MCF 10A (cell line): ENCODE results near the gene GUCA1A. TPM values are rescaled to one million over a fixed set of nuclear protein-coding genes. Genes with fewer than 3 reads are reported as not detected.

Experiments
- BruUV-seq: library from RNA; stranded (reverse); fragments of 400-500 nt; replicated peaks from 2 replicates; lab custom pipeline; 2021; lab: Mats Ljungman, UMichigan
- CTCF ChIA-PET: fragments of 300-600 bp; sonication (Branson Sonifier 250); formaldehyde crosslinking; extraction: SDS; loops from one replicate; lab custom pipeline; 2021; ENCODE audit warnings: antibody characterized with exemption, inconsistent platforms; lab: Yijun Ruan, JAX
- POLR2A ChIA-PET: fragments of 300-600, 350-650 bp; sonication (Branson Sonifier 250); formaldehyde crosslinking; extraction: SDS; loops from one replicate; lab custom pipeline; 2020; ENCODE audit warnings: antibody characterized with exemption, inconsistent platforms; lab: Yijun Ruan, JAX
- DNase-seq: peaks from one replicate; pipeline ENCODE4 v3.0.0-alpha.2; 2018; ENCODE audit not compliant: unreplicated experiment
- H3K27ac Mint-ChIP-seq: one replicate; pipeline ENCODE4 v1.8.0; 2022; ENCODE audit warnings: mild to moderate bottlenecking, low read depth, mixed read lengths; ENCODE audit not compliant: unreplicated experiment
- H3K27me3 Mint-ChIP-seq: one replicate; pipeline ENCODE4 v1.8.0; 2022; ENCODE audit warnings: mixed read lengths; ENCODE audit not compliant: insufficient read depth, unreplicated experiment
- H3K36me3 Mint-ChIP-seq: one replicate; pipeline ENCODE4 v1.8.0; 2022; ENCODE audit warnings: mild to moderate bottlenecking, moderate library complexity, mixed read lengths; ENCODE audit not compliant: insufficient read depth, unreplicated experiment
- H3K4me1 Mint-ChIP-seq: one replicate; pipeline ENCODE4 v1.8.0; 2022; ENCODE audit warnings: mixed read lengths; ENCODE audit not compliant: insufficient read depth, unreplicated experiment
- H3K4me3 Mint-ChIP-seq: one replicate; pipeline ENCODE4 v1.8.0; 2022; ENCODE audit warnings: mild to moderate bottlenecking, moderate library complexity, mixed read lengths; ENCODE audit not compliant: unreplicated experiment
- H3K9me3 Mint-ChIP-seq: one replicate; pipeline ENCODE4 v1.8.0; 2022; ENCODE audit warnings: mixed read lengths; ENCODE audit not compliant: unreplicated experiment
- intact Hi-C: fragments of 100-400 bp; cut with micrococcal nuclease; formaldehyde crosslinking; loops from 2 replicates; pipeline ENCODE4 v1.14.1; 2022
- total RNA-seq: library from RNA; stranded (reverse); gene quantifications from 2 replicates; pipeline ENCODE4 v1.2.3, GENCODE V29; 2022
- TF ChIP-seq, protein P1 (sequence below): fragments of 200-600 bp; IDR thresholded peaks from one replicate; pipeline ENCODE4 v1.8.0; 2022; ENCODE audit warnings: antibody characterized with exemption, mild to moderate bottlenecking; ENCODE audit not compliant: unreplicated experiment

Gene GUCA1A
- total RNA-seq, 1 experiment from 2014 or later: not detected

DNA sequence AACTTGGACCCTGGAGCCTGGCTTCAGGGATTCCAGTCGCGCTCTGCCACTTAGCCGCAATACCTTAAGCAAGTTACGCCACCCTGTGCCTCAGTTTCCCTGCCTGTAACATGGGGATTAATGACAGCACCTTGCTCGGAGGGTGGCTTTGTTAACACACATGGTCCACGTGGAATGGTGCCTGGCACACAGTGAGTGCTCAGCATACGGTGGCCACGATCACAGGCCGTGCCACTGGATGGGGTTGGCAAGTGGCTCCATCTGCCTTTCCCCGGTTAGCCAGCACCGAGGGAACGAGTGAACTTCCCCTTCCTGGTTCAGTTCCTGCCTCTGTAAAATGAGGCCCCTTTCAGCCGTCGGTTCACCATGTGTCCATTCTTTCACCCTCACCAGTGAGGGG, 47.9 kb upstream of the GUCA1A start:
- Mint-ChIP-seq H3K36me3 (peaks cover 39% of the 10 kb centered on the region), H3K4me1 (peaks cover 24% of the 10 kb centered on the region), H3K27ac (no peak overlapping the region), H3K9me3 (no peaks in the 10 kb centered on the region), H3K4me3 (no peak overlapping the region), H3K27me3 (no peaks in the 10 kb centered on the region)
- BruUV-seq: no TSS peak
- POLR2A ChIA-PET: no interaction called here
- TF ChIP-seq, protein P1, sequence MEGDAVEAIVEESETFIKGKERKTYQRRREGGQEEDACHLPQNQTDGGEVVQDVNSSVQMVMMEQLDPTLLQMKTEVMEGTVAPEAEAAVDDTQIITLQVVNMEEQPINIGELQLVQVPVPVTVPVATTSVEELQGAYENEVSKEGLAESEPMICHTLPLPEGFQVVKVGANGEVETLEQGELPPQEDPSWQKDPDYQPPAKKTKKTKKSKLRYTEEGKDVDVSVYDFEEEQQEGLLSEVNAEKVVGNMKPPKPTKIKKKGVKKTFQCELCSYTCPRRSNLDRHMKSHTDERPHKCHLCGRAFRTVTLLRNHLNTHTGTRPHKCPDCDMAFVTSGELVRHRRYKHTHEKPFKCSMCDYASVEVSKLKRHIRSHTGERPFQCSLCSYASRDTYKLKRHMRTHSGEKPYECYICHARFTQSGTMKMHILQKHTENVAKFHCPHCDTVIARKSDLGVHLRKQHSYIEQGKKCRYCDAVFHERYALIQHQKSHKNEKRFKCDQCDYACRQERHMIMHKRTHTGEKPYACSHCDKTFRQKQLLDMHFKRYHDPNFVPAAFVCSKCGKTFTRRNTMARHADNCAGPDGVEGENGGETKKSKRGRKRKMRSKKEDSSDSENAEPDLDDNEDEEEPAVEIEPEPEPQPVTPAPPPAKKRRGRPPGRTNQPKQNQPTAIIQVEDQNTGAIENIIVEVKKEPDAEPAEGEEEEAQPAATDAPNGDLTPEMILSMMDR: no peak
- no peak for DNase-seq
- CTCF ChIA-PET: interaction anchor here (0.6 to 1.9 kb wide), 4 partner anchors 9 to 412 kb away, joined by 3 to 6 read pairs (median 4); no protein-coding TSS in a partner anchor
- intact Hi-C loops: no loop called here

GRCh38 chr6:42125663-42126062, 47.5 kb upstream of the GUCA1A start:
- Mint-ChIP-seq H3K27ac (no peak overlapping the region), H3K36me3 (peaks cover 39% of the 10 kb centered on the region), H3K9me3 (no peaks in the 10 kb centered on the region), H3K27me3 (no peaks in the 10 kb centered on the region), H3K4me1 (peaks cover 24% of the 10 kb centered on the region), H3K4me3 (no peak overlapping the region)
- no peak for DNase-seq
- BruUV-seq: no TSS peak
- intact Hi-C loops: no loop called here
- ChIA-PET POLR2A (interaction anchor here (0.6 kb wide), 1 partner anchor 17 kb away, joined by 3 read pairs; the partner anchor contains the start of gene C6orf132), CTCF (interaction anchor here (0.6 to 1.2 kb wide), 2 partner anchors 9 to 30 kb away, joined by 3 to 4 read pairs; no protein-coding TSS in a partner anchor)
- TF ChIP-seq, protein P1: no peak

GRCh38 chr6:42128460-42129359, 44.5 kb upstream of the GUCA1A start:
- H3K36me3 Mint-ChIP-seq: peaks cover 49% of the 10 kb centered on the region

More at GRCh38 chr6:42128460-42129359, 44.5 kb upstream of the GUCA1A start:
- TF ChIP-seq, protein P1: no peak
- H3K27ac Mint-ChIP-seq: no peak overlapping the region
- H3K4me3 Mint-ChIP-seq: no peak overlapping the region
- POLR2A ChIA-PET: interaction anchor here (0.6 to 1.9 kb wide), 3 partner anchors 10 to 198 kb away, joined by 3 to 5 read pairs (median 4); no protein-coding TSS in a partner anchor
- intact Hi-C loops: no loop called here
- peaks cover 2% of the 10 kb centered on the region for H3K4me1 Mint-ChIP-seq
- no peaks in the 10 kb centered on the region for H3K27me3 Mint-ChIP-seq
- BruUV-seq: no TSS peak
- DNase-seq: no peak
- CTCF ChIA-PET: interaction anchor here (0.7 kb wide), 1 partner anchor 11 kb away, joined by 3 read pairs; no protein-coding TSS in a partner anchor
- no peaks in the 10 kb centered on the region for H3K9me3 Mint-ChIP-seq
